A673 (cell line): ENCODE results near the gene STX4. TPM values are rescaled to one million over a fixed set of nuclear protein-coding genes. Genes with fewer than 3 reads are reported as not detected.

Source experiments
- BruUV-seq: library from RNA; stranded (reverse); fragments of 400-500 nt; replicated peaks from 2 replicates; lab custom pipeline; 2021; lab: Mats Ljungman, UMichigan
- CTCF ChIA-PET: fragments of 300-600 bp; sonication (Branson Sonifier 250); formaldehyde crosslinking; loops from one replicate; lab custom pipeline; 2022; ENCODE audit warnings: antibody characterized with exemption; lab: Charles Lee
- POLR2A ChIA-PET: fragments of 300-600 bp; sonication (Branson Sonifier 250); formaldehyde crosslinking; loops from one replicate; lab custom pipeline; 2022; ENCODE audit warnings: antibody characterized with exemption; ENCODE audit not compliant: low non-redundant PET; lab: Charles Lee
- DNase-seq: peaks from one replicate; pipeline ENCODE4 v3.0.0-alpha.2; 2015; ENCODE audit warnings: low spot score
- H3K27ac ChIP-seq: fragments of 200-600 bp; sonication (generic); 2 replicates; pipeline ENCODE4 v1.5.1; 2016; ENCODE audit warnings: mixed run types, low read depth, mild to moderate bottlenecking, mixed read lengths, antibody characterized with exemption, low read length; ENCODE audit not compliant: poor library complexity, severe bottlenecking
- H3K27me3 ChIP-seq: fragments of 200-600 bp; sonication (generic); replicated peaks from 2 replicates; pipeline ENCODE4 v1.6.1; 2017; ENCODE audit warnings: mixed run types, low read depth, mild to moderate bottlenecking, mixed read lengths, antibody characterized with exemption, low read length; ENCODE audit not compliant: insufficient read depth, poor library complexity
- H3K36me3 ChIP-seq: fragments of 200-600 bp; sonication (generic); 2 replicates; pipeline ENCODE4 v1.6.1; 2016; ENCODE audit warnings: mixed run types, mild to moderate bottlenecking, mixed read lengths, antibody characterized with exemption, low read length; ENCODE audit not compliant: insufficient read depth, poor library complexity, severe bottlenecking
- H3K4me1 ChIP-seq: fragments of 200-600 bp; sonication (generic); 2 replicates; pipeline ENCODE4 v1.6.1; 2017; ENCODE audit warnings: mixed run types, mild to moderate bottlenecking, mixed read lengths, antibody characterized with exemption, low read length; ENCODE audit not compliant: insufficient read depth, poor library complexity, severe bottlenecking
- H3K4me3 ChIP-seq: fragments of 200-600 bp; sonication (generic); 2 replicates; pipeline ENCODE4 v1.5.1; 2016; ENCODE audit warnings: low read depth, mixed run types, mild to moderate bottlenecking, mixed read lengths, low read length; ENCODE audit not compliant: poor library complexity, severe bottlenecking
- H3K9me3 ChIP-seq: fragments of 200-600 bp; sonication (generic); 2 replicates; pipeline ENCODE4 v1.6.1; 2016; ENCODE audit warnings: mixed run types, low read depth, mild to moderate bottlenecking, mixed read lengths, antibody characterized with exemption, low read length; ENCODE audit not compliant: poor library complexity, severe bottlenecking
- CTCF ChIP-seq: fragments of 300-800, 200-600 bp; sonication (generic); conservative IDR thresholded peaks from 2 replicates; pipeline ENCODE4 v1.5.1; 2017; ENCODE audit warnings: low read depth, mild to moderate bottlenecking, antibody characterized with exemption, low read length, moderate library complexity, mixed read lengths
- EZH2 ChIP-seq: fragments of 200-600 bp; sonication (generic); IDR thresholded peaks from 2 replicates; pipeline ENCODE4 v1.6.1; 2017; ENCODE audit warnings: borderline replicate concordance, low read depth, mild to moderate bottlenecking, mixed read lengths, antibody characterized with exemption, low read length; ENCODE audit not compliant: poor library complexity, severe bottlenecking
- intact Hi-C: fragments of 100-400 bp; cut with micrococcal nuclease; formaldehyde crosslinking; loops from one replicate; pipeline ENCODE4 v1.10.0; 2022; ENCODE audit not compliant: unreplicated experiment
- total RNA-seq: library from RNA; stranded (reverse); gene quantifications from 2 replicates; pipeline ENCODE4 v1.2.3, GENCODE V29; 2021

STX4 gene
- total RNA-seq, 1 experiment from 2014 or later: 31.2 TPM

GRCh38 chr16:31007684-31008083 is 25.7 kb upstream of the STX4 start:
- no TSS peak for BruUV-seq
- ChIA-PET CTCF (no interaction called here), POLR2A (no interaction called here)
- no peak for TF ChIP-seq CTCF
- no peak for TF ChIP-seq EZH2
- peaks cover 23% of the 10 kb centered on the region for H3K27me3 ChIP-seq
- H3K4me3 ChIP-seq: no peak overlapping the region
- intact Hi-C loops: no loop called here
- no peaks in the 10 kb centered on the region for H3K36me3 ChIP-seq
- H3K9me3 ChIP-seq: no peaks in the 10 kb centered on the region
- no peak overlapping the region for H3K27ac ChIP-seq
- DNase-seq: no peak
- H3K4me1 ChIP-seq: no peaks in the 10 kb centered on the region

GRCh38 chr16:31008149-31008548 is 25.2 kb upstream of the STX4 start:
- intact Hi-C loops: no loop called here
- TF ChIP-seq CTCF (no peak), EZH2 (no peak)
- Histone ChIP-seq H3K4me1 (no peaks in the 10 kb centered on the region), H3K4me3 (no peak overlapping the region), H3K27me3 (peaks cover 23% of the 10 kb centered on the region), H3K27ac (no peak overlapping the region), H3K36me3 (no peaks in the 10 kb centered on the region), H3K9me3 (no peaks in the 10 kb centered on the region)
- POLR2A ChIA-PET: no interaction called here
- DNase-seq: no peak
- BruUV-seq: no TSS peak
- CTCF ChIA-PET: no interaction called here

- Histone ChIP-seq H3K4me3 (no peak overlapping the region), H3K27me3 (peaks cover 23% of the 10 kb centered on the region), H3K27ac (no peak overlapping the region), H3K4me1 (no peaks in the 10 kb centered on the region), H3K9me3 (no peaks in the 10 kb centered on the region), H3K36me3 (no peaks in the 10 kb centered on the region)
- TF ChIP-seq CTCF (no peak), EZH2 (no peak)
- CTCF ChIA-PET: no interaction called here
- intact Hi-C loops: no loop called here
- POLR2A ChIA-PET: no interaction called here
- no TSS peak for BruUV-seq
- no peak for DNase-seq
Measured at GRCh38 chr16:31008551-31008950, 24.8 kb upstream of the STX4 start.
